ENCODE data around the gene CELSR1. TPM values are rescaled to one million over a fixed set of nuclear protein-coding genes. Genes with fewer than 3 reads are reported as not detected.
A peak's percentile ranks its signal among the peaks of the same experiment; 100 is the strongest.

CELSR1 gene
- total and polyA plus RNA-seq, 2 of the 13 experiments (the other 11 are each of a cell fraction or from before 2014, with no cell fraction given): 0.78 to 1.8 TPM

DNA sequence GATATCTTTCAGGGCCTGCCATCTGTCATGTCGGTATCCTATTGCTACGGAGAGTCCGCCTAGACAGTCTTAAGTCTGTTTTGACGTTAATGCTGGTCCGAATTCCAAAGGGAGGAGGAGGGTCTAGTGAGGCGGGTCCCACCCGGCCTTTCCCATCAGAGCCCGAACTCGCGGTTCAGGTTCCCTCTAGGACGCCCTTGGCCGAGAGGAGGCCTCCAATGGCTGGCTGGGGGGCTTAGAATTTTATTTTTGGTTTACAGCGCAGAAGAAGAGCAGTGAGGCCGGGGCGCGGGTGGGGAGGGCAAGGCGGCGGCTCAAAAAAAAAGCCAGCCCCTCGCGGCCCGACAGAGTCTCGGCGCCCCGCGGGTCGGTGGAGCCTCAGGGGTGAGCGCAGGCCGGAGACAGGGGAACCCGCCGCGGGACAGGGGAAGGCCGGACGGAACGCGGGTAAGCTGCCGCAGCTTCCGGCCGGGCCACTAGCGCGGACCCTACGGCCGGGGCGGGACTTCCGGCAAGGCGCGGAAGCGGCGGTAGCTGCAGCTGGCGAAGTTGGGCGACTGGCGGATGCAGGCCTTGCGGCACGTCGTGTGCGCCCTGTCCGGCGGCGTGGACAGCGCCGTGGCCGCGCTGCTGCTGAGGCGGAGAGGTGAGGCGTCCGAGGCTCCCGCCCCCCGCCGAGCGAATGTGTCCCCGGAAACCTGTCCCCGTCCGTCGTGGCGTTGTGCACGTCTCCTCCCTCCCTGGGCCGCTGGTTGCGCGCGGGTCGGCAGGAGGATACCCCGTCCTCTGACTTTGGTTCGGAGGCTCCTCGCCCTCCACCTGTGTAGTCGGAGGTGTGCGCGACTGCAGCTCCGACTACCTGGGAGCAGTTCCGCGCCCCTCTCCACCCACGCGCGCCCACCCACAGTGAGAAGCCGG lies 202.0 kb downstream of the CELSR1 start, which contains the start of gene TRMU (continued):
- TF ChIP-seq, protein P1, sequence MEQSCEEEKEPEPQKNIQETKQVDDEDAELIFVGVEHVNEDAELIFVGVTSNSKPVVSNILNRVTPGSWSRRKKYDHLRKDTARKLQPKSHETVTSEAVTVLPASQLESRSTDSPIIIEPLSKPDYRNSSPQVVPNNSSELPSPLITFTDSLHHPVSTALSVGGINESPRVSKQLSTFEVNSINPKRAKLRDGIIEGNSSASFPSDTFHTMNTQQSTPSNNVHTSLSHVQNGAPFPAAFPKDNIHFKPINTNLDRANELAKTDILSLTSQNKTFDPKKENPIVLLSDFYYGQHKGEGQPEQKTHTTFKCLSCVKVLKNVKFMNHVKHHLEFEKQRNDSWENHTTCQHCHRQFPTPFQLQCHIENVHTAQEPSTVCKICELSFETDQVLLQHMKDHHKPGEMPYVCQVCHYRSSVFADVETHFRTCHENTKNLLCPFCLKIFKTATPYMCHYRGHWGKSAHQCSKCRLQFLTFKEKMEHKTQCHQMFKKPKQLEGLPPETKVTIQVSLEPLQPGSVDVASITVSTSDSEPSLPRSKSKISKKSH (CRISPR knock-in tag; IDR thresholded peaks at IDR 0.05; ENCODE audit: borderline replicate concordance): peak; percentile 75; the same call in 1 of the 2 replicates
- TF ChIP-seq ZZZ3 (CRISPR knock-in tag; IDR thresholded peaks at IDR 0.05; ENCODE audit: borderline replicate concordance) (peak; percentile 95; the same call in 1 of the 2 replicates), ZNF720 (CRISPR knock-in tag; IDR thresholded peaks at IDR 0.05) (peak; percentile 75; the same call in 1 of the 2 replicates), NR2F1 (CRISPR knock-in tag; IDR thresholded peaks at IDR 0.05) (no peak), FOXA1 (IDR thresholded peaks at IDR 0.05) (no peak), FOXA1 (CRISPR knock-in tag; IDR thresholded peaks at IDR 0.05) (peak; percentile 55), ZNF737 (CRISPR knock-in tag; IDR thresholded peaks at IDR 0.05; ENCODE audit: borderline replicate concordance) (0 out of 2 replicates have a peak, but pooled peaks have one; percentile 26), IKZF4 (CRISPR knock-in tag; IDR thresholded peaks at IDR 0.05; ENCODE audit: borderline replicate concordance, low read depth, not compliant biosample characterization) (no peak), SOX6 (IDR thresholded peaks at IDR 0.05) (no peak), SOX6 (CRISPR knock-in tag; IDR thresholded peaks at IDR 0.05) (peak; percentile 66), ZNF614 (CRISPR knock-in tag; IDR thresholded peaks at IDR 0.05; ENCODE audit: borderline replicate concordance) (peak; percentile 88), ZNF713 (CRISPR knock-in tag; IDR thresholded peaks at IDR 0.05) (no peak), ZNF234 (CRISPR knock-in tag; conservative IDR thresholded peaks at IDR 0.05) (peak; percentile 53), MAF1 (CRISPR knock-in tag; IDR thresholded peaks at IDR 0.05; ENCODE audit: borderline replicate concordance) (peak; percentile 79), TEAD2 (CRISPR knock-in tag; IDR thresholded peaks at IDR 0.05) (0 out of 2 replicates have a peak, but pooled peaks have one; percentile 73), ZNF121 (CRISPR knock-in tag; IDR thresholded peaks at IDR 0.05) (peak; percentile 71), SP4 (CRISPR knock-in tag; IDR thresholded peaks at IDR 0.05) (peak; percentile 75), ZSCAN25 (CRISPR knock-in tag; IDR thresholded peaks at IDR 0.05) (peak; percentile 73; the same call in 1 of the 2 replicates)
- TF ChIP-seq, protein P2, sequence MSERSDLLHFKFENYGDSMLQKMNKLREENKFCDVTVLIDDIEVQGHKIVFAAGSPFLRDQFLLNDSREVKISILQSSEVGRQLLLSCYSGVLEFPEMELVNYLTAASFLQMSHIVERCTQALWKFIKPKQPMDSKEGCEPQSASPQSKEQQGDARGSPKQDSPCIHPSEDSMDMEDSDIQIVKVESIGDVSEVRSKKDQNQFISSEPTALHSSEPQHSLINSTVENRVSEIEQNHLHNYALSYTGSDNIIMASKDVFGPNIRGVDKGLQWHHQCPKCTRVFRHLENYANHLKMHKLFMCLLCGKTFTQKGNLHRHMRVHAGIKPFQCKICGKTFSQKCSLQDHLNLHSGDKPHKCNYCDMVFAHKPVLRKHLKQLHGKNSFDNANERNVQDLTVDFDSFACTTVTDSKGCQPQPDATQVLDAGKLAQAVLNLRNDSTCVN (CRISPR knock-in tag; IDR thresholded peaks at IDR 0.05; ENCODE audit: borderline replicate concordance): peak; percentile 64; the same call in 1 of the 2 replicates
- TF ChIP-seq, protein P3, sequence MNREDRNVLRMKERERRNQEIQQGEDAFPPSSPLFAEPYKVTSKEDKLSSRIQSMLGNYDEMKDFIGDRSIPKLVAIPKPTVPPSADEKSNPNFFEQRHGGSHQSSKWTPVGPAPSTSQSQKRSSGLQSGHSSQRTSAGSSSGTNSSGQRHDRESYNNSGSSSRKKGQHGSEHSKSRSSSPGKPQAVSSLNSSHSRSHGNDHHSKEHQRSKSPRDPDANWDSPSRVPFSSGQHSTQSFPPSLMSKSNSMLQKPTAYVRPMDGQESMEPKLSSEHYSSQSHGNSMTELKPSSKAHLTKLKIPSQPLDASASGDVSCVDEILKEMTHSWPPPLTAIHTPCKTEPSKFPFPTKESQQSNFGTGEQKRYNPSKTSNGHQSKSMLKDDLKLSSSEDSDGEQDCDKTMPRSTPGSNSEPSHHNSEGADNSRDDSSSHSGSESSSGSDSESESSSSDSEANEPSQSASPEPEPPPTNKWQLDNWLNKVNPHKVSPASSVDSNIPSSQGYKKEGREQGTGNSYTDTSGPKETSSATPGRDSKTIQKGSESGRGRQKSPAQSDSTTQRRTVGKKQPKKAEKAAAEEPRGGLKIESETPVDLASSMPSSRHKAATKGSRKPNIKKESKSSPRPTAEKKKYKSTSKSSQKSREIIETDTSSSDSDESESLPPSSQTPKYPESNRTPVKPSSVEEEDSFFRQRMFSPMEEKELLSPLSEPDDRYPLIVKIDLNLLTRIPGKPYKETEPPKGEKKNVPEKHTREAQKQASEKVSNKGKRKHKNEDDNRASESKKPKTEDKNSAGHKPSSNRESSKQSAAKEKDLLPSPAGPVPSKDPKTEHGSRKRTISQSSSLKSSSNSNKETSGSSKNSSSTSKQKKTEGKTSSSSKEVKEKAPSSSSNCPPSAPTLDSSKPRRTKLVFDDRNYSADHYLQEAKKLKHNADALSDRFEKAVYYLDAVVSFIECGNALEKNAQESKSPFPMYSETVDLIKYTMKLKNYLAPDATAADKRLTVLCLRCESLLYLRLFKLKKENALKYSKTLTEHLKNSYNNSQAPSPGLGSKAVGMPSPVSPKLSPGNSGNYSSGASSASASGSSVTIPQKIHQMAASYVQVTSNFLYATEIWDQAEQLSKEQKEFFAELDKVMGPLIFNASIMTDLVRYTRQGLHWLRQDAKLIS (CRISPR knock-in tag; IDR thresholded peaks at IDR 0.05): no peak
- TF ChIP-seq, protein P4, sequence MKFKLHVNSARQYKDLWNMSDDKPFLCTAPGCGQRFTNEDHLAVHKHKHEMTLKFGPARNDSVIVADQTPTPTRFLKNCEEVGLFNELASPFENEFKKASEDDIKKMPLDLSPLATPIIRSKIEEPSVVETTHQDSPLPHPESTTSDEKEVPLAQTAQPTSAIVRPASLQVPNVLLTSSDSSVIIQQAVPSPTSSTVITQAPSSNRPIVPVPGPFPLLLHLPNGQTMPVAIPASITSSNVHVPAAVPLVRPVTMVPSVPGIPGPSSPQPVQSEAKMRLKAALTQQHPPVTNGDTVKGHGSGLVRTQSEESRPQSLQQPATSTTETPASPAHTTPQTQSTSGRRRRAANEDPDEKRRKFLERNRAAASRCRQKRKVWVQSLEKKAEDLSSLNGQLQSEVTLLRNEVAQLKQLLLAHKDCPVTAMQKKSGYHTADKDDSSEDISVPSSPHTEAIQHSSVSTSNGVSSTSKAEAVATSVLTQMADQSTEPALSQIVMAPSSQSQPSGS (CRISPR knock-in tag; IDR thresholded peaks at IDR 0.05): peak; percentile 85
